Upper lobe of right lung (tissue), 1 donor: ENCODE results near the gene ZNRF1. TPM values are rescaled to one million over a fixed set of nuclear protein-coding genes. Genes with fewer than 3 reads are reported as not detected.
"Not testable (repeated sequence)": the region's sequence is repeated elsewhere in the genome, so short reads cannot be mapped to it uniquely, and the experiment has no call there.

ENCODE experiments used
- ATAC-seq: fragments of 200-7000 bp; cut with Tn5 transposase; one replicate; pipeline ENCODE4 v1.9.1; 2020; ENCODE audit warnings: mild to moderate bottlenecking, moderate library complexity
- DNase-seq: peaks from one replicate; pipeline ENCODE4 v3.0.0-alpha.2; 2020
- H3K27ac ChIP-seq: fragments of 200-600 bp; one replicate; pipeline ENCODE4 v1.8.0; 2022
- H3K27me3 ChIP-seq: fragments of 200-600 bp; one replicate; pipeline ENCODE4 v1.8.0; 2022; ENCODE audit warnings: mild to moderate bottlenecking
- H3K36me3 ChIP-seq: fragments of 200-600 bp; one replicate; pipeline ENCODE4 v1.8.0; 2022
- H3K4me1 ChIP-seq: fragments of 200-600 bp; one replicate; pipeline ENCODE4 v1.8.0; 2022
- H3K4me3 ChIP-seq: fragments of 200-600 bp; one replicate; pipeline ENCODE4 v1.8.0; 2022; ENCODE audit warnings: mild to moderate bottlenecking
- H3K9me3 ChIP-seq: fragments of 200-600 bp; one replicate; pipeline ENCODE4 v1.8.0; 2022
- intact Hi-C: fragments of 100-400 bp; cut with DNase I; formaldehyde crosslinking; loops from one replicate; pipeline ENCODE4 v1.11.0; 2022
- total RNA-seq: library from RNA; stranded (reverse); fragmentation: NEBNext Ultra II Directional; extraction: Animal tissue kit (Norgen Biotek cat#: 25700); gene quantifications from one replicate; pipeline ENCODE4 v1.2.1, GENCODE V29; 2021
- TF ChIP-seq, protein P1 (sequence below): fragments of 200-600 bp; IDR thresholded peaks from one replicate; pipeline ENCODE4 v1.8.0; 2022; ENCODE audit warnings: antibody characterized with exemption
- donor health status: DM: no; HTN: yes; CAD: no; lungs with severe emphysema.

ZNRF1 gene
- total RNA-seq, 1 donor from 2014 or later, result 21.3 TPM

DNA sequence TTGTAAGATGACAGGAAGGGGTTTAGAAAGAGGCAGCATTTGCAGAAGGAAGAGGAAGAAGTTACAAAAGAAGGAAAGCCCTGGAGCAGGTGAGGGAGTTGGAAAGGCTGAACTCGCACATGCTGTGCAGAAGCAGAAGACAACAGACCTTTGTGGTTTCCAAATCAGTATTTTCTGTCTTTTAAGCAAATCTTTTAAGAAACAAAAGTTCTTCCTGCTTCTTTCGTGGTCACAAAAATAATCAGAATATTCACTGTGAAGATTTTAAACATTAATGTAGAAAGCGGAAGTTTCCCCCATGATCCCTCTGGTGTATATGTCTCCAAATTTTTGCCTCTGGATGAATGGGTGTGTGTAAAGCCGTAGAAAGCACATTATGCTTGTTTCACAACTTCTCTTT is 25.8 kb downstream of the ZNRF1 start:
- intact Hi-C loops, result no loop called here
- Histone ChIP-seq H3K4me3 (no peak overlapping the region), H3K9me3 (peaks cover 7% of the 10 kb centered on the region), H3K27ac (no peak overlapping the region), H3K27me3 (no peaks in the 10 kb centered on the region), H3K36me3 (no peaks in the 10 kb centered on the region), H3K4me1 (peaks cover 32% of the 10 kb centered on the region)
- ATAC-seq (no peak), DNase-seq (no peak)
- TF ChIP-seq, protein P1, sequence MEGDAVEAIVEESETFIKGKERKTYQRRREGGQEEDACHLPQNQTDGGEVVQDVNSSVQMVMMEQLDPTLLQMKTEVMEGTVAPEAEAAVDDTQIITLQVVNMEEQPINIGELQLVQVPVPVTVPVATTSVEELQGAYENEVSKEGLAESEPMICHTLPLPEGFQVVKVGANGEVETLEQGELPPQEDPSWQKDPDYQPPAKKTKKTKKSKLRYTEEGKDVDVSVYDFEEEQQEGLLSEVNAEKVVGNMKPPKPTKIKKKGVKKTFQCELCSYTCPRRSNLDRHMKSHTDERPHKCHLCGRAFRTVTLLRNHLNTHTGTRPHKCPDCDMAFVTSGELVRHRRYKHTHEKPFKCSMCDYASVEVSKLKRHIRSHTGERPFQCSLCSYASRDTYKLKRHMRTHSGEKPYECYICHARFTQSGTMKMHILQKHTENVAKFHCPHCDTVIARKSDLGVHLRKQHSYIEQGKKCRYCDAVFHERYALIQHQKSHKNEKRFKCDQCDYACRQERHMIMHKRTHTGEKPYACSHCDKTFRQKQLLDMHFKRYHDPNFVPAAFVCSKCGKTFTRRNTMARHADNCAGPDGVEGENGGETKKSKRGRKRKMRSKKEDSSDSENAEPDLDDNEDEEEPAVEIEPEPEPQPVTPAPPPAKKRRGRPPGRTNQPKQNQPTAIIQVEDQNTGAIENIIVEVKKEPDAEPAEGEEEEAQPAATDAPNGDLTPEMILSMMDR, result no peak

DNA sequence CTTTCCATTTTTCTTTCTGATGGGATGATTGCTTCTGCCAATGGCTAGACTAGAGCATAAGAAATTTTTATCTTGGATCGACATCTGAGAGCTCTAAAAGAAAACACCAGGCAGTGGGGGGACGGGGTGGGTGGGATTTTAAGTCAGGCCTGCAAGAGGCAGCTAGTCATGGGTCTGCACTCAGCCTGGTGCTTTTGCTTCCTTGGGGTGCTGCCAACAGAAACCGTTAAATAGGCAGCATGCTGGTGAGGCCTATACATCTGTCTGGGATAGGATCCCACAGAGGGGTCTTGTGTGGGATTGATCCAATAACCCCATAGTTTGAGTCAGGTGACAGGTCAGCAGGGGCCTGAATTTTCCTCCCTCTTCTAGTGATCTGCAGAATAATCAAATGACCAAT is 26.9 kb downstream of the ZNRF1 start:
- H3K4me3 ChIP-seq, result no peak overlapping the region
- H3K27me3 ChIP-seq, result no peaks in the 10 kb centered on the region
- TF ChIP-seq, protein P1, result no peak
- ATAC-seq (no peak), DNase-seq (no peak)
- peaks cover 7% of the 10 kb centered on the region for H3K9me3 ChIP-seq
- intact Hi-C loops, result no loop called here
- peaks cover 32% of the 10 kb centered on the region for H3K4me1 ChIP-seq
- no peaks in the 10 kb centered on the region for H3K36me3 ChIP-seq
- peak overlapping the region; percentile 71 for H3K27ac ChIP-seq

DNA sequence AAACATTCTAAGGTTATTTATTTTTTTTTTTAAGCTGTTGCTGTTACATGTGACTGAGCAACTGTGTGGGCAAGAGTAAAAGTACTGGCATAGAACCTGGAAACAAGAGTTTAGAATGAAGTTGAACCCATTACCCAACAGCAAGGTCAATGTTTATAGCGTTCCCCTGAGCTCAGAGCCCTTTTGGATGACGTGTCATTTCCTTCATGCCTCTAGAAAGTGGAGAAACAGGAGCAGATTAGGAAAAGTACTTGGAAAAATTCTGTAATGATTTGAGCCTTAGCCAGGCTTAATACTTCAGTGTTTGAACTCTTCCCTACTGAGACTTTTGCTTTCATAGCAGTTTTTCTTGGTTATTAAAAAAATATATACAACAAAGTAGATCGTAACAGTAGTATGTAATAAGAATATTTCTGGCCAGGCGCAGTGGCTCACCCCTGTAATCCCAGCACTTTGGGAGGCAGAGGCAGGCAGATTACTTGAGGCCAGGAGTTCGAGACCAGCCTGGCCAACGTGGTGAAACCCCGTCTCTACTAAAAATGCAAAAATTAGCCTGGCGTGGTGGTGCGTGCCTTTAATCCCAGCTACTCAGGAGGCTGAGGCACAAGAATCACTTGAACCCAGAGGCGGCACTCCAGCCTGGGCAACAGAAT is 27.5 kb downstream of the ZNRF1 start:
- ATAC-seq, result peak; percentile 41
- H3K36me3 ChIP-seq, intact Hi-C loops, H3K27me3 ChIP-seq, H3K4me3 ChIP-seq, DNase-seq, H3K9me3 ChIP-seq: not testable (repeated sequence)
- H3K4me1 ChIP-seq, result peaks cover 32% of the 10 kb centered on the region
- peak overlapping the region; percentile 71 for H3K27ac ChIP-seq

DNA sequence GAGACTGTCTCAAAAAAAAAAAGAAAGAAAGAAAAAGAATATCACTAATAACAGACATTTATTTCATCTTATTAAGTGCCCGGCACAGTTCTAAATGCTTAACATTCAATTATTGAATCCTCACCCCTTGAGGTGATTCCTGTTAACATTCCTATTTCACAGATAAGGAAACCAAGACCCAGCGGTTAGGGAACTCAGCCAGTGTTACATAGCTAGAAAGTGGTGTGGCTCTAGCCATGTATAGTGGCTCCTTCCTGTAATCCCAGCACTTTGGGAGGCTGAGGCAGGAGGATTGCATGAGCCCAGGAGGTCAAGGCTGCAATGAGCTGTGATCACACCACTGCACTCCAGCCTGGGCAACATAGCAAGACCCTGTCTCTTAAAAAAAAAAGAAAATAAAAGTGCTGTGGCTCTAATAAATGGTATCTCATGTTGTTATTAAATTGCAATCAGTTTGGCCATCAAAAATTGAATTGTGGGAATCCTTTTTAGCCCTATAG is 28.1 kb downstream of the ZNRF1 start:
- H3K27ac ChIP-seq, result peak overlapping the region; percentile 71
- TF ChIP-seq, protein P1, result no peak
- H3K27me3 ChIP-seq, result no peaks in the 10 kb centered on the region
- DNase-seq (no peak), ATAC-seq (no peak)
- H3K4me1 ChIP-seq, result peaks cover 32% of the 10 kb centered on the region
- no peaks in the 10 kb centered on the region for H3K9me3 ChIP-seq
- no peaks in the 10 kb centered on the region for H3K36me3 ChIP-seq
- intact Hi-C loops, result no loop called here
- H3K4me3 ChIP-seq, result no peak overlapping the region

DNA sequence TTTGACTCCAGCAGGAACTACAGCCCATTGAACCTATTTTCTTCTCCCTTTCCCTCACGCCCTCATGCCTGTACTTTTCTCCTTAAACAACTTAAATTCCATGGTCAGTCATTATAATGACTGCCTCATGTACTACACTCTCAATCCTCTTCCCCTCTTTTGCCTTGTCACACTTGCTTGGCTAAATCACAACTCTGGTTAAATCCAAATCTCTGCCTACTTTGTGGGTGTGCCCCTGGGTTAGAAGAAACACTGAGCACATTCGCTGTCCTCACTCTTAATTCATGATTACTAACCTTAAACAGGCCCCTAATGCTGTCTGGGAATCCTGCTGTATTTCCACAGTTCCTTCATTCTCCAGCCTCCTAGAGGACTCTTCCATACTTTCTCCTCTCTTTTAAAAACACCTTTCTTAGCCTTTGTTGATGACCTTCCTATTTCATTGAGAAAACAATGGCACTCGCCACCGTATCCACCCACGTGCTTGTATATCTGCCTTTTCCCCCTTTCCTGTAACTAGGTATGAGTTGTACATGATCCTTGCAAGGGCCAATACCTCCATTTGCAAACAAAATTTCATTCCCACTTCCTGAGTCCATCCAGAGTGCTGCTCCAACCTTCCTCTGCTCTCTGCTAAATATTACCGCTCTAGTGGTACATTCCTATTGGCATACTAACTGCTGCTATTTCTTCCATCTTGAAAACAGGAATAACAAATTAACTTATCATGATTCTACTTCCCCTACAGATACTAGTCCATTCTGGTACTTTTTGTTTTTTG is 28.9 kb downstream of the ZNRF1 start:
- H3K4me3 ChIP-seq, result no peak overlapping the region
- no peak overlapping the region for H3K27ac ChIP-seq
- H3K27me3 ChIP-seq, result no peaks in the 10 kb centered on the region
- H3K36me3 ChIP-seq, result no peaks in the 10 kb centered on the region
- TF ChIP-seq, protein P1, result no peak
- peaks cover 32% of the 10 kb centered on the region for H3K4me1 ChIP-seq
- no peaks in the 10 kb centered on the region for H3K9me3 ChIP-seq
- intact Hi-C loops, result no loop called here
- DNase-seq (no peak), ATAC-seq (no peak)

DNA sequence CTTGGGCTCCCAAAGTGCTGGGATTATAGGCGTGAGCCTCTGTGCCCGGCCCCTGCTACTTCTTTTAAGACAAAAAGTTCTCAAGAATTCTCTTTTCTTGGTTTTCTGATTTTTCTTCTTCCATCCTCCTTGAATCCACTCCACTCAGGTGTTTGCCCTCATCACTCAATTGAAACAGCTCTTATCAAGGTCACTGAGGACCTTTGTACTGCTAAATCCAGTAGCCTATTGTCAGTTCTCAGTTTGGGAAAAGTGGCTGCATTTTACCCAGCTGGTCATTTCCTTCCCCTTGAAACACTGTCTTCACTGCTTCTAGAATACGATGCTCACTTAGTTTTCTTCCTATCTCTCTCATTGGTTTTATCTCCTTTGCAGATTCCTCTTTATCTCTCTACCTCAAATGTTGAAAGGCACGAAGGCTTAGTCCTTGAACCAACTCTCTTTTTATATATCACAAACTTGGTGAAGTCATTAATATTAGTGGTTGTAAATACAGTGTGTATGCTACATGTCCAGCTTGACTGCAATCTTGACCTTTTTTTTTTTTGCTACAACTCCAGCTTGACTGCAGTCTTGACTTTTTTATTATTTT is 29.8 kb downstream of the ZNRF1 start:
- Histone ChIP-seq H3K4me3 (no peak overlapping the region), H3K36me3 (no peaks in the 10 kb centered on the region), H3K4me1 (peaks cover 32% of the 10 kb centered on the region), H3K27ac (no peak overlapping the region), H3K9me3 (no peaks in the 10 kb centered on the region), H3K27me3 (no peaks in the 10 kb centered on the region)
- intact Hi-C loops, result no loop called here
- no peak for ATAC-seq
- TF ChIP-seq, protein P1, result no peak
- no peak for DNase-seq
